Measurements from ENCODE around the gene TUBB3. TPM values are rescaled to one million over a fixed set of nuclear protein-coding genes. Genes with fewer than 3 reads are reported as not detected.

Gene TUBB3
- total and polyA plus RNA-seq, 2 of the 8 experiments (the other 6 are each of a cell fraction or from before 2014, with no cell fraction given) = 275 to 393 TPM

- CTCF ChIA-PET (ENCODE audit: partially characterized antibody) = interaction anchor here (1.3 to 1.5 kb wide), 2 partner anchors 19 to 48 kb away, joined by 4 to 5 read pairs; no protein-coding TSS in a partner anchor
- Histone ChIP-seq H3K23me2 (ENCODE audit: low read depth, low read length) (peaks cover 11% of the 10 kb centered on the region), H3K9me3 (ENCODE audit: insufficient read depth in 2 of 2, low read depth in 1 of 2, low read length in 1 of 2) (peaks cover 10 to 11% of the 10 kb centered on the region in 2 experiments; a peak in 3 of 4 replicates), H3K4me1 (replicated peaks in 1 of 4; ENCODE audit: control insufficient read depth in 3 of 4, insufficient read depth in 4 of 4, low read length in 3 of 4) (peaks cover 0 to 8% (median 3%) of the 10 kb centered on the region in 4 experiments; a peak in 3 of 7 replicates), H2BK120ac (replicated peaks; ENCODE audit: low read depth, low read length) (no peak overlapping the region), H3K14ac (ENCODE audit: insufficient read length) (no peak overlapping the region), H2BK20ac (ENCODE audit: low read length) (no peak overlapping the region), H4K20me1 (replicated peaks in 1 of 2; ENCODE audit: control insufficient read depth in 1 of 2, insufficient read depth in 2 of 2, low read length in 2 of 2) (peaks cover 0 to 6% of the 10 kb centered on the region in 2 experiments), H3K79me1 (ENCODE audit: low read depth, low read length) (peaks cover 8% of the 10 kb centered on the region; the same call in 1 of the 2 replicates), H2BK12ac (ENCODE audit: low read depth, low read length) (no peak overlapping the region), H3K4me3 (ENCODE audit: extremely low read depth in 1 of 4, insufficient read depth in 2 of 4, low read depth in 3 of 4, low read length in 4 of 4) (no peak overlapping the region), H3K36me3 (ENCODE audit: control insufficient read depth in 2 of 4, insufficient read depth in 4 of 4, low read length in 3 of 4) (peaks cover 0 to 4% (median 1%) of the 10 kb centered on the region in 4 experiments; a peak in 2 of 8 replicates), H3K23ac (ENCODE audit: insufficient read length) (no peak overlapping the region), H2BK15ac (ENCODE audit: low read length) (no peak overlapping the region), H3K4me2 (ENCODE audit: insufficient read depth in 1 of 2, low read depth in 2 of 2, low read length in 2 of 2) (no peak overlapping the region), H2AFZ (ENCODE audit: low read length) (no peak overlapping the region), H4K8ac (ENCODE audit: extremely low read depth, insufficient read depth, low read length) (no peak overlapping the region), H3K4ac (replicated peaks; ENCODE audit: insufficient read length, low read depth, low read length) (no peak overlapping the region), H4K5ac (ENCODE audit: insufficient read length, low read depth, low read length) (no peak overlapping the region), H4K91ac (replicated peaks; ENCODE audit: insufficient read length, low read length) (no peak overlapping the region), H2AK5ac (ENCODE audit: low read depth, low read length) (no peak overlapping the region), H3K9ac (replicated peaks in 1 of 4; ENCODE audit: extremely low read depth in 1 of 4, low read depth in 3 of 4, low read length in 3 of 4) (no peak overlapping the region), H3K27ac (ENCODE audit: low read depth, low read length) (no peak overlapping the region), H3K56ac (replicated peaks; ENCODE audit: insufficient read length, low read depth, low read length) (no peak overlapping the region), H3K27me3 (replicated peaks in 1 of 4; ENCODE audit: control insufficient read depth in 3 of 4, extremely low read depth in 1 of 4, insufficient read depth in 3 of 4, low read length in 3 of 4) (peaks cover 0 to 6% (median 0%) of the 10 kb centered on the region in 4 experiments; a peak in 2 of 7 replicates), H3K18ac (ENCODE audit: extremely low read depth, low read length) (no peak overlapping the region), H2BK5ac (ENCODE audit: low read depth, low read length) (no peak overlapping the region), H3K79me2 (ENCODE audit: control insufficient read depth in 1 of 2, insufficient read depth in 2 of 2, low read length in 2 of 2) (peaks cover 10 to 31% of the 10 kb centered on the region in 2 experiments)
- FAIRE-seq (no peak), DNase-seq (ENCODE audit: low read depth in 1 of 2, low spot score in 2 of 2) (no peak)
- 91% methylated on average over 6 of the region's 6 CpGs; no CpG with 5 or more reads in 1 of the 2 experiments for WGBS, 2 experiments (ENCODE audit: extremely low coverage in 1 of 2, insufficient coverage in 1 of 2, insufficient read length in 1 of 2, insufficient replicate concordance in 2 of 2, low coverage in 1 of 2, low lambda C conversion rate in 2 of 2, missing lambda C conversion rate in 1 of 2)
- POLR2A ChIA-PET (ENCODE audit: partially characterized antibody) = interaction anchor here (0.9 to 2.4 kb wide), 10 partner anchors 9 to 53 kb away, joined by 3 to 10 read pairs (median 3); partner anchors contain the start of genes DEF8 and TUBB3
- TF ChIP-seq KDM4A (IDR thresholded peaks at IDR 0.05; ENCODE audit: low read depth, low read length, severe bottlenecking) (no peak), SIN3A (conservative IDR thresholded peaks at IDR 0.05 in 1 of 2, IDR thresholded peaks at IDR 0.05 in 1 of 2; ENCODE audit: low read depth in 1 of 2, low read length in 2 of 2) (no peak), CBX5 (IDR thresholded peaks at IDR 0.05; ENCODE audit: low read depth, low read length) (no peak), SP2 (IDR thresholded peaks at IDR 0.05; ENCODE audit: low read length) (no peak), RFX5 (IDR thresholded peaks at IDR 0.05; ENCODE audit: borderline replicate concordance, low read depth, low read length) (no peak), JUND (IDR thresholded peaks at IDR 0.05; ENCODE audit: low read length) (no peak), ATF3 (IDR thresholded peaks at IDR 0.05; ENCODE audit: insufficient read depth, low read depth, low read length) (no peak), POLR2AphosphoS5 (IDR thresholded peaks at IDR 0.05; ENCODE audit: low read depth, low read length) (no peak), BCL11A (IDR thresholded peaks at IDR 0.05; ENCODE audit: low read depth in 2 of 2, low read length in 2 of 2) (no peak), CHD2 (IDR thresholded peaks at IDR 0.05; ENCODE audit: low read length) (no peak)
Measured at GRCh38 chr16:89969741-89970410, 46.7 kb downstream of the TUBB3 start.
